HG03575 (cell line): ENCODE results near the gene MRPL48.
"Not testable (repeated sequence)": the region's sequence is repeated elsewhere in the genome, so short reads cannot be mapped to it uniquely, and the experiment has no call there.

Experiments used
- ATAC-seq: cut with Tn5 transposase; IDR thresholded peaks from one replicate; pipeline ENCODE4 v1.9.1; 2021; ENCODE audit not compliant: unreplicated experiment, insufficient number of reproducible peaks, low FRiP score; ENCODE audit errors: extremely low read depth

MRPL48 gene

GRCh38 chr11:73787643-73788558 is at the start of gene MRPL48:
Gene MRPL48 (plus strand): TSS chr11:73787874. CDS start chr11:73787972, 98 bp downstream.
- peak; percentile 46 for ATAC-seq

- ATAC-seq: no peak
Observed at GRCh38 chr11:73743045-73743444, 44.6 kb upstream of the MRPL48 start.

- no peak for ATAC-seq
Observed at GRCh38 chr11:73746701-73747100, 41.0 kb upstream of the MRPL48 start.

- no peak for ATAC-seq
Observed at GRCh38 chr11:73747762-73748161, 39.9 kb upstream of the MRPL48 start.

GRCh38 chr11:73748300-73748699 is 39.4 kb upstream of the MRPL48 start:
- ATAC-seq: no peak

GRCh38 chr11:73749118-73749517 is 38.6 kb upstream of the MRPL48 start:
- ATAC-seq: no peak

- ATAC-seq: no peak
Observed at GRCh38 chr11:73750228-73750627, 37.4 kb upstream of the MRPL48 start.

GRCh38 chr11:73750862-73751261 is 36.8 kb upstream of the MRPL48 start:
- ATAC-seq: not testable (repeated sequence)

- no peak for ATAC-seq
Observed at GRCh38 chr11:73752216-73752867, 35.3 kb upstream of the MRPL48 start.

- ATAC-seq: no peak
Observed at GRCh38 chr11:73752903-73753302, 34.8 kb upstream of the MRPL48 start.

GRCh38 chr11:73753938-73754337 is 33.7 kb upstream of the MRPL48 start:
- no peak for ATAC-seq

- ATAC-seq: no peak
Observed at GRCh38 chr11:73755670-73756069, 32.0 kb upstream of the MRPL48 start.

- ATAC-seq: no peak
Observed at GRCh38 chr11:73757598-73757997, 30.1 kb upstream of the MRPL48 start.

GRCh38 chr11:73758451-73758850 is 29.2 kb upstream of the MRPL48 start:
- ATAC-seq: no peak

GRCh38 chr11:73759610-73760134 is 28.0 kb upstream of the MRPL48 start:
- ATAC-seq: no peak

GRCh38 chr11:73760135-73760678 is 27.5 kb upstream of the MRPL48 start:
- no peak for ATAC-seq

- peak; percentile 69 for ATAC-seq
Observed at GRCh38 chr11:73760679-73761402, 26.8 kb upstream of the MRPL48 start, which contains the start of gene RAB6A. Gene RAB6A (minus strand): TSS chr11:73761074. CDS start chr11:73760635, 439 bp downstream.

GRCh38 chr11:73761403-73761945 is 26.2 kb upstream of the MRPL48 start:
- no peak for ATAC-seq

- no peak for ATAC-seq
Observed at GRCh38 chr11:73762732-73763131, 24.9 kb upstream of the MRPL48 start.
